IMR-90 (cell line): Measurements from ENCODE around the gene MAPK13. TPM values are rescaled to one million over a fixed set of nuclear protein-coding genes. Genes with fewer than 3 reads are reported as not detected.

ENCODE experiments used
- ATAC-seq: fragments of 200-7000 bp; cut with Tn5 transposase; 2 replicates; pipeline ENCODE4 v1.9.1; 2020; ENCODE audit warnings: low read depth, mild to moderate bottlenecking, moderate library complexity
- BruUV-seq: library from RNA; stranded (reverse); fragments of 400-500 nt; replicated peaks from 2 replicates; lab custom pipeline; 2021; lab: Mats Ljungman, UMichigan
- CTCF ChIA-PET: fragments of 300-600 bp; formaldehyde crosslinking; extraction: SDS; loops from one replicate; lab custom pipeline; 2021; ENCODE audit warnings: antibody characterized with exemption; lab: Yijun Ruan, JAX
- POLR2A ChIA-PET: fragments of 300-600 bp; sonication (Branson Sonifier 250); formaldehyde crosslinking; loops from one replicate; lab custom pipeline; 2022; ENCODE audit warnings: antibody characterized with exemption; ENCODE audit not compliant: unreplicated experiment; lab: Charles Lee
- DNase-seq: peaks from one replicate; pipeline ENCODE4 v3.0.0; 2013
- H2AFZ ChIP-seq: replicated peaks from 2 replicates; pipeline ENCODE3; 2013; ENCODE audit warnings: low read length, mild to moderate bottlenecking; ENCODE audit not compliant: poor library complexity
- H2AK5ac ChIP-seq: 2 replicates; pipeline ENCODE4 v1.6.1; 2013; ENCODE audit warnings: low read depth, low read length, inconsistent platforms
- H2AK9ac ChIP-seq: replicated peaks from 2 replicates; pipeline ENCODE3; 2013; ENCODE audit warnings: mild to moderate bottlenecking, low read depth, low read length, moderate library complexity; ENCODE audit not compliant: poor library complexity
- H2BK120ac ChIP-seq: 2 replicates; pipeline ENCODE4 v1.6.1; 2013; ENCODE audit warnings: low read depth, low read length, inconsistent platforms
- H2BK15ac ChIP-seq: 3 replicates; pipeline ENCODE4 v1.6.1; 2013; ENCODE audit warnings: low read depth, low read length, inconsistent platforms
- H2BK20ac ChIP-seq: 2 replicates; pipeline ENCODE4 v1.6.1; 2013; ENCODE audit warnings: low read depth, mild to moderate bottlenecking, inconsistent platforms, low read length, moderate library complexity
- H2BK5ac ChIP-seq: 2 replicates; pipeline ENCODE4 v1.6.1; 2013; ENCODE audit warnings: mild to moderate bottlenecking, low read depth, low read length, inconsistent platforms; ENCODE audit not compliant: poor library complexity, severe bottlenecking
- H3K14ac ChIP-seq: replicated peaks from 2 replicates; pipeline ENCODE4 v1.6.1; 2013; ENCODE audit warnings: low read depth, low read length, inconsistent platforms
- H3K18ac ChIP-seq: 2 replicates; pipeline ENCODE4 v1.6.1; 2013; ENCODE audit warnings: low read depth, low read length, control low read depth
- H3K23ac ChIP-seq: 2 replicates; pipeline ENCODE4 v1.6.1; 2013; ENCODE audit warnings: low read depth, low read length, inconsistent platforms
- H3K27ac ChIP-seq: 2 replicates; pipeline ENCODE4 v1.5.1; 2013; ENCODE audit warnings: mild to moderate bottlenecking, control low read depth, low read length; ENCODE audit not compliant: insufficient read depth
- H3K27me3 ChIP-seq: 2 replicates; pipeline ENCODE4 v1.6.1; 2013; ENCODE audit warnings: low read length; ENCODE audit not compliant: control insufficient read depth, insufficient read depth
- H3K36me3 ChIP-seq: 2 replicates; pipeline ENCODE4 v1.6.1; 2013; ENCODE audit warnings: low read length, mixed read lengths; ENCODE audit not compliant: control insufficient read depth, insufficient read depth
- H3K4ac ChIP-seq: 2 replicates; pipeline ENCODE4 v1.6.1; 2013; ENCODE audit warnings: low read depth, low read length, inconsistent platforms
- H3K4me1 ChIP-seq: 2 replicates; pipeline ENCODE4 v1.6.1; 2013; ENCODE audit warnings: low read length, mixed read lengths; ENCODE audit not compliant: control insufficient read depth, insufficient read depth
- H3K4me2 ChIP-seq: 2 replicates; pipeline ENCODE4 v1.6.1; 2013; ENCODE audit warnings: low read depth, mild to moderate bottlenecking, control low read depth, low read length, moderate library complexity
- H3K4me3 ChIP-seq: 2 replicates; pipeline ENCODE4 v1.5.1; 2013; ENCODE audit warnings: low read depth, mild to moderate bottlenecking, control low read depth, low read length, moderate library complexity; ENCODE audit not compliant: insufficient read depth
- H3K56ac ChIP-seq: 2 replicates; pipeline ENCODE4 v1.6.1; 2013; ENCODE audit warnings: low read length, inconsistent platforms; ENCODE audit not compliant: insufficient read depth; ENCODE audit errors: extremely low read depth
- H3K79me1 ChIP-seq, 2 experiments: 2 replicates each; pipeline ENCODE4 v1.6.1; 2013; ENCODE audit warnings: low read length in 2 of 2, inconsistent platforms in 1 of 2, low read depth in 1 of 2
- H3K9ac ChIP-seq: 2 replicates; pipeline ENCODE4 v1.6.1; 2013; ENCODE audit warnings: low read depth, low read length, control low read depth
- H3K9me1 ChIP-seq: 2 replicates; pipeline ENCODE4 v1.6.1; 2013; ENCODE audit warnings: low read length, inconsistent platforms; ENCODE audit not compliant: insufficient read depth
- H3K9me3 ChIP-seq: 2 replicates; pipeline ENCODE4 v1.6.1; 2013; ENCODE audit warnings: low read length; ENCODE audit not compliant: control insufficient read depth, insufficient read depth
- H4K20me1 ChIP-seq: 2 replicates; pipeline ENCODE4 v1.6.1; 2013; ENCODE audit warnings: low read length, inconsistent platforms; ENCODE audit not compliant: insufficient read depth
- H4K5ac ChIP-seq: 2 replicates; pipeline ENCODE4 v1.6.1; 2013; ENCODE audit warnings: mild to moderate bottlenecking, low read depth, low read length, control low read depth
- H4K8ac ChIP-seq, 2 experiments: 2 replicates each; pipeline ENCODE4 v1.6.1; 2013; ENCODE audit warnings: low read depth in 2 of 2, low read length in 2 of 2, control low read depth in 1 of 2, inconsistent platforms in 1 of 2
- H4K91ac ChIP-seq: 2 replicates; pipeline ENCODE4 v1.6.1; 2013; ENCODE audit warnings: low read depth, low read length, inconsistent platforms; ENCODE audit not compliant: insufficient read depth
- BHLHE40 ChIP-seq: fragments of 150-350 bp; IDR thresholded peaks from 2 replicates; pipeline ENCODE4 v1.6.1; 2016; ENCODE audit warnings: mild to moderate bottlenecking, low read depth, low read length
- CEBPB ChIP-seq: IDR thresholded peaks from 2 replicates; pipeline ENCODE4 v1.6.1; 2012; ENCODE audit warnings: low read depth, low read length, improper control_type of control experiment
- CHD1 ChIP-seq: IDR thresholded peaks from 2 replicates; pipeline ENCODE4 v1.6.1; 2012; ENCODE audit warnings: low read depth, low read length, improper control_type of control experiment
- ELK1 ChIP-seq: fragments of 150-350 bp; IDR thresholded peaks from 2 replicates; pipeline ENCODE4 v1.6.1; 2016; ENCODE audit warnings: low read depth, mild to moderate bottlenecking, low read length, moderate library complexity, borderline replicate concordance
- FOS ChIP-seq: fragments of 150-350 bp; IDR thresholded peaks from 2 replicates; pipeline ENCODE4 v1.6.1; 2016; ENCODE audit warnings: low read depth, low read length
- MAFK ChIP-seq: IDR thresholded peaks from 2 replicates; pipeline ENCODE4 v1.6.1; 2012; ENCODE audit warnings: low read depth, low read length, improper control_type of control experiment
- MAZ ChIP-seq: IDR thresholded peaks from 2 replicates; pipeline ENCODE4 v1.6.1; 2012; ENCODE audit warnings: low read depth, mild to moderate bottlenecking, low read length, improper control_type of control experiment, moderate library complexity, borderline replicate concordance
- MXI1 ChIP-seq: IDR thresholded peaks from 2 replicates; pipeline ENCODE4 v1.6.1; 2012; ENCODE audit warnings: low read depth, mild to moderate bottlenecking, low read length, moderate library complexity, borderline replicate concordance
- NFE2L2 ChIP-seq: fragments of 150-350 bp; IDR thresholded peaks from 2 replicates; pipeline ENCODE4 v1.6.1; 2016; ENCODE audit warnings: low read depth, mild to moderate bottlenecking, low read length
- POLR2A ChIP-seq: IDR thresholded peaks from 2 replicates; pipeline ENCODE4 v1.6.1; 2012; ENCODE audit warnings: mild to moderate bottlenecking, low read depth, low read length
- RAD21 ChIP-seq: IDR thresholded peaks from 2 replicates; pipeline ENCODE4 v1.6.1; 2012; ENCODE audit warnings: low read length, improper control_type of control experiment
- RCOR1 ChIP-seq: IDR thresholded peaks from 2 replicates; pipeline ENCODE4 v1.6.1; 2012; ENCODE audit warnings: mild to moderate bottlenecking, low read length, improper control_type of control experiment; ENCODE audit not compliant: insufficient replicate concordance
- RFX5 ChIP-seq: IDR thresholded peaks from 2 replicates; pipeline ENCODE4 v1.8.0; 2012; ENCODE audit warnings: low read depth, mild to moderate bottlenecking, low read length, moderate library complexity
- SMC3 ChIP-seq: fragments of 150-350 bp; IDR thresholded peaks from 2 replicates; pipeline ENCODE4 v1.6.1; 2016; ENCODE audit warnings: low read depth, mild to moderate bottlenecking, antibody characterized with exemption, low read length, moderate library complexity
- USF2 ChIP-seq: fragments of 150-350 bp; IDR thresholded peaks from 2 replicates; pipeline ENCODE4 v1.6.1; 2017; ENCODE audit warnings: mild to moderate bottlenecking, antibody characterized with exemption, low read length, low read depth
- WGBS, 2 experiments: methylation state at CpG; one replicate each; pipeline versions ENCODE4 v1.1.5 to v1.1.7; 2013; ENCODE audit warnings: missing lambda C conversion rate in 2 of 2; ENCODE audit not compliant: insufficient read length in 1 of 2; ENCODE audit errors: extremely low coverage in 2 of 2; 5-methylcytosine and 5-hydroxymethylcytosine counted together
- dilution Hi-C: fragments of 300-500 bp; cut with HindIII; formaldehyde crosslinking; loops from one replicate; pipeline ENCODE4 v1.14.3; 2018; ENCODE audit warnings: low sequenced_read_pairs; ENCODE audit not compliant: unreplicated experiment
- in situ Hi-C: fragments of 300-500 bp; cut with MboI; formaldehyde crosslinking; loops from 3 replicates; pipeline ENCODE4 v1.14.3; 2019; ENCODE audit warnings: low sequenced_read_pairs, inconsistent platforms, mixed read lengths
- intact Hi-C: fragments of 100-400 bp; cut with micrococcal nuclease; formaldehyde crosslinking; loops from 2 replicates; pipeline ENCODE4 v1.10.0; 2022
- polyA plus RNA-seq, 3 experiments: library from polyadenylated mRNA; depleted of rRNA; stranded (reverse); fragments of >200 nt; gene quantifications; 2 replicates each; pipeline ENCODE4 v1.2.3, GENCODE V29; 2012; ENCODE audit warnings: low replicate concordance in 1 of 3
- total RNA-seq: library from RNA; depleted of rRNA; stranded (reverse); fragments of >200 nt; gene quantifications from 2 replicates; pipeline ENCODE4 v1.2.3, GENCODE V29; 2012
- TF ChIP-seq, protein P1 (sequence below): conservative IDR thresholded peaks from 2 replicates; pipeline ENCODE4 v1.5.1; 2012; ENCODE audit warnings: mild to moderate bottlenecking, low read depth, low read length, improper control_type of control experiment

MAPK13 gene
- total and polyA plus RNA-seq, 2 of the 4 experiments (the other 2 are of a cell fraction): 2.0 to 2.9 TPM

- no peaks in the 10 kb centered on the region for H3K4me1 ChIP-seq
- no peak overlapping the region for H3K23ac ChIP-seq
- intact Hi-C loops (no loop called here), dilution Hi-C loops (no loop called here), in situ Hi-C loops (no loop called here)
- peaks cover 26% of the 10 kb centered on the region for H3K36me3 ChIP-seq
- H3K79me1 ChIP-seq: peaks cover 0 to 4% of the 10 kb centered on the region in 2 experiments; a peak in 1 of 4 replicates
- H3K9me3 ChIP-seq: no peaks in the 10 kb centered on the region
- H3K27me3 ChIP-seq: no peaks in the 10 kb centered on the region
- no peak for ATAC-seq
- BruUV-seq: no TSS peak
- no peak overlapping the region for H4K8ac ChIP-seq
- WGBS, 2 experiments: 100% methylated on average over 3 of the region's 7 CpGs; no CpG with 5 or more reads in 1 of the 2 experiments
- H4K5ac ChIP-seq: no peak overlapping the region
- no peaks in the 10 kb centered on the region for H4K20me1 ChIP-seq
- no peak for DNase-seq
- H3K18ac ChIP-seq: no peak overlapping the region
- H2BK20ac ChIP-seq: no peak overlapping the region
- H3K9me1 ChIP-seq: peaks cover 3% of the 10 kb centered on the region; the same call in 1 of the 2 replicates
- no peak overlapping the region for H2AK9ac ChIP-seq
- TF ChIP-seq MXI1 (no peak), POLR2A (no peak), RFX5 (no peak), BHLHE40 (no peak), FOS (no peak), ELK1 (no peak), RCOR1 (no peak), SMC3 (no peak), CHD1 (no peak), USF2 (no peak), RAD21 (no peak), CEBPB (no peak), MAZ (no peak), MAFK (no peak), NFE2L2 (no peak)
- TF ChIP-seq, protein P1, sequence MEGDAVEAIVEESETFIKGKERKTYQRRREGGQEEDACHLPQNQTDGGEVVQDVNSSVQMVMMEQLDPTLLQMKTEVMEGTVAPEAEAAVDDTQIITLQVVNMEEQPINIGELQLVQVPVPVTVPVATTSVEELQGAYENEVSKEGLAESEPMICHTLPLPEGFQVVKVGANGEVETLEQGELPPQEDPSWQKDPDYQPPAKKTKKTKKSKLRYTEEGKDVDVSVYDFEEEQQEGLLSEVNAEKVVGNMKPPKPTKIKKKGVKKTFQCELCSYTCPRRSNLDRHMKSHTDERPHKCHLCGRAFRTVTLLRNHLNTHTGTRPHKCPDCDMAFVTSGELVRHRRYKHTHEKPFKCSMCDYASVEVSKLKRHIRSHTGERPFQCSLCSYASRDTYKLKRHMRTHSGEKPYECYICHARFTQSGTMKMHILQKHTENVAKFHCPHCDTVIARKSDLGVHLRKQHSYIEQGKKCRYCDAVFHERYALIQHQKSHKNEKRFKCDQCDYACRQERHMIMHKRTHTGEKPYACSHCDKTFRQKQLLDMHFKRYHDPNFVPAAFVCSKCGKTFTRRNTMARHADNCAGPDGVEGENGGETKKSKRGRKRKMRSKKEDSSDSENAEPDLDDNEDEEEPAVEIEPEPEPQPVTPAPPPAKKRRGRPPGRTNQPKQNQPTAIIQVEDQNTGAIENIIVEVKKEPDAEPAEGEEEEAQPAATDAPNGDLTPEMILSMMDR: no peak
- no peak overlapping the region for H3K14ac ChIP-seq
- no peak overlapping the region for H2BK120ac ChIP-seq
- H2BK5ac ChIP-seq: no peak overlapping the region
- H4K91ac ChIP-seq: no peak overlapping the region
- no peak overlapping the region for H3K4me3 ChIP-seq
- POLR2A ChIA-PET: no interaction called here
- no peak overlapping the region for H2BK15ac ChIP-seq
- H2AFZ ChIP-seq: no peak overlapping the region
- no peak overlapping the region for H2AK5ac ChIP-seq
- H3K4ac ChIP-seq: no peak overlapping the region
- CTCF ChIA-PET: no interaction called here
- H3K9ac ChIP-seq: no peak overlapping the region
- no peak overlapping the region for H3K56ac ChIP-seq
- no peak overlapping the region for H3K27ac ChIP-seq
- H3K4me2 ChIP-seq: no peak overlapping the region
Observed at GRCh38 chr6:36111526-36111925, 18.8 kb upstream of the MAPK13 start.
